ENCODE data around the gene MAGEB4.

Gene MAGEB4

GRCh38 chrX:30283456-30284200, 41.8 kb downstream of the MAGEB4 start:
- DNase-seq (ENCODE audit: low read depth): peak; percentile 39

Data from HS-27A (cell line).